Panc1 (cell line): ENCODE results near the gene TREML2. TPM values are rescaled to one million over a fixed set of nuclear protein-coding genes. Genes with fewer than 3 reads are reported as not detected.

Experiments used
- ATAC-seq: fragments of 200-7000 bp; cut with Tn5 transposase; 2 replicates; pipeline ENCODE4 v1.9.1; 2020; ENCODE audit warnings: mild to moderate bottlenecking, moderate library complexity
- BruUV-seq: library from RNA; stranded (reverse); fragments of 400-500 nt; replicated peaks from 2 replicates; lab custom pipeline; 2021; lab: Mats Ljungman, UMichigan
- CTCF ChIA-PET: fragments of 300-600 bp; sonication (Branson Sonifier 250); formaldehyde crosslinking; loops from one replicate; lab custom pipeline; 2022; ENCODE audit warnings: antibody characterized with exemption; lab: Charles Lee
- POLR2A ChIA-PET: fragments of 300-600 bp; sonication (Branson Sonifier 250); formaldehyde crosslinking; loops from one replicate; lab custom pipeline; 2022; ENCODE audit warnings: antibody characterized with exemption; lab: Charles Lee
- DNase-seq: peaks from one replicate; pipeline ENCODE4 v3.0.0-alpha.2; 2010; ENCODE audit warnings: low read depth, low spot score
- H3K27ac ChIP-seq: 2 replicates; pipeline ENCODE4 v1.5.1; 2011; ENCODE audit warnings: mild to moderate bottlenecking, low read length, inconsistent platforms
- H3K27me3 ChIP-seq: fragments of 200-500 bp; sonication (Bioruptor generic); 2 replicates; pipeline ENCODE4 v1.6.0; 2014; ENCODE audit warnings: low read length, inconsistent platforms; ENCODE audit not compliant: control insufficient read depth, insufficient read depth
- H3K36me3 ChIP-seq: fragments of 200-500 bp; sonication (Bioruptor generic); 2 replicates; pipeline ENCODE4 v1.5.1; 2014; ENCODE audit warnings: inconsistent platforms, mild to moderate bottlenecking, low read length, moderate library complexity; ENCODE audit not compliant: control insufficient read depth, insufficient read depth
- H3K4me1 ChIP-seq: 2 replicates; pipeline ENCODE4 v1.5.1; 2011; ENCODE audit warnings: inconsistent platforms, mild to moderate bottlenecking, low read length, moderate library complexity; ENCODE audit not compliant: control insufficient read depth, insufficient read depth
- H3K4me3 ChIP-seq, 2 experiments: 2 replicates each; pipeline ENCODE4 v1.5.1; 2011 to 2012; ENCODE audit warnings: low read depth in 2 of 2, low read length in 2 of 2, mild to moderate bottlenecking in 2 of 2, inconsistent platforms in 1 of 2, moderate library complexity in 1 of 2
- H3K9me3 ChIP-seq: fragments of 200-500 bp; sonication (Bioruptor generic); 2 replicates; pipeline ENCODE4 v1.5.1; 2014; ENCODE audit warnings: low read depth, mild to moderate bottlenecking, inconsistent platforms, low read length, moderate library complexity; ENCODE audit not compliant: control insufficient read depth, insufficient read depth
- CTCF ChIP-seq: fragments of 450-650 bp; IDR thresholded peaks from 2 replicates; pipeline ENCODE4 v1.5.1; 2017; ENCODE audit warnings: mild to moderate bottlenecking
- POLR2AphosphoS5 ChIP-seq: IDR thresholded peaks from 2 replicates; pipeline ENCODE4 v1.6.1; 2012; ENCODE audit warnings: mild to moderate bottlenecking, low read depth, low read length, moderate library complexity
- REST ChIP-seq, 2 experiments: IDR thresholded peaks; 2 replicates each; pipeline ENCODE4 v1.6.1; 2011 to 2012; ENCODE audit warnings: low read depth in 2 of 2, control low read depth in 1 of 2, low read length in 1 of 2, mild to moderate bottlenecking in 1 of 2, moderate library complexity in 1 of 2; ENCODE audit not compliant: insufficient read depth in 1 of 2
- TCF7L2 ChIP-seq: IDR thresholded peaks from 2 replicates; pipeline ENCODE4 v1.6.1; 2011; ENCODE audit warnings: mild to moderate bottlenecking, low read depth, low read length, inconsistent platforms
- in situ Hi-C: cut with HindIII; loops from 2 replicates; pipeline ENCODE4 v1.10.0; 2016; ENCODE audit warnings: low sequenced_read_pairs, low pct_unique_long_range_greater_than_20kb
- intact Hi-C: fragments of 100-400 bp; cut with micrococcal nuclease; formaldehyde crosslinking; loops from one replicate; pipeline ENCODE4 v1.10.0; 2022; ENCODE audit not compliant: unreplicated experiment
- total RNA-seq: library from RNA; stranded (reverse); gene quantifications from one replicate; pipeline ENCODE4 v1.2.1, GENCODE V29; 2021; ENCODE audit not compliant: unreplicated experiment

The TREML2 gene
- total RNA-seq, 1 experiment from 2014 or later, result not detected

- POLR2A ChIA-PET, result no interaction called here
- Histone ChIP-seq H3K27ac (no peak overlapping the region), H3K9me3 (no peaks in the 10 kb centered on the region), H3K27me3 (peaks cover 9% of the 10 kb centered on the region; the same call in 1 of the 2 replicates), H3K4me3 (no peak overlapping the region), H3K4me1 (no peaks in the 10 kb centered on the region), H3K36me3 (no peaks in the 10 kb centered on the region)
- TF ChIP-seq CTCF, result no peak
- TF ChIP-seq TCF7L2, result no peak
- in situ Hi-C loops (no loop called here), intact Hi-C loops (no loop called here)
- no TSS peak for BruUV-seq
- no peak for DNase-seq
- CTCF ChIA-PET, result no interaction called here
- no peak for ATAC-seq
Measured at GRCh38 chr6:41175084-41175483, 25.9 kb downstream of the TREML2 start.

- Histone ChIP-seq H3K4me1 (no peaks in the 10 kb centered on the region), H3K27ac (no peak overlapping the region), H3K27me3 (peaks cover 9% of the 10 kb centered on the region; the same call in 1 of the 2 replicates), H3K4me3 (no peak overlapping the region), H3K9me3 (no peaks in the 10 kb centered on the region), H3K36me3 (no peaks in the 10 kb centered on the region)
- no peak for TF ChIP-seq REST (IDR thresholded peaks at IDR 0.05; ENCODE audit: insufficient read depth in 1 of 2, low read depth in 2 of 2, low read length in 1 of 2)
- TF ChIP-seq POLR2AphosphoS5, result no peak
- TF ChIP-seq CTCF, result no peak
- DNase-seq (no peak), ATAC-seq (no peak)
- CTCF ChIA-PET, result interaction anchor here (0.6 kb wide), 1 partner anchor 262 kb away, joined by 4 read pairs; no protein-coding TSS in a partner anchor
- intact Hi-C loops, result no loop called here
- in situ Hi-C loops, result no loop called here
- no TSS peak for BruUV-seq
- POLR2A ChIA-PET, result no interaction called here
Measured at GRCh38 chr6:41174610-41175009, 26.3 kb downstream of the TREML2 start.

GRCh38 chr6:41171908-41172307, 29.0 kb downstream of the TREML2 start:
- DNase-seq (no peak), ATAC-seq (no peak)
- no peak overlapping the region for H3K27ac ChIP-seq
- no peaks in the 10 kb centered on the region for H3K4me1 ChIP-seq
- POLR2A ChIA-PET, result no interaction called here
- H3K36me3 ChIP-seq, result no peaks in the 10 kb centered on the region
- H3K27me3 ChIP-seq, result peaks cover 5% of the 10 kb centered on the region; the same call in 1 of the 2 replicates
- in situ Hi-C loops (no loop called here), intact Hi-C loops (no loop called here)
- H3K9me3 ChIP-seq, result no peaks in the 10 kb centered on the region
- BruUV-seq, result no TSS peak
- H3K4me3 ChIP-seq, result no peak overlapping the region
- no peak for TF ChIP-seq POLR2AphosphoS5
- TF ChIP-seq CTCF, result no peak
- CTCF ChIA-PET, result interaction anchor here (0.6 kb wide), 1 partner anchor 149 kb away, joined by 4 read pairs; no protein-coding TSS in a partner anchor
